CD14-positive monocyte (primary cell): Measurements from ENCODE around the gene TOM1. TPM values are rescaled to one million over a fixed set of nuclear protein-coding genes. Genes with fewer than 3 reads are reported as not detected.

Source experiments
- DNase-seq, 3 donors: peaks; one replicate each; pipeline ENCODE4 v3.0.0-alpha.2; 2011 to 2022
- H2AFZ ChIP-seq: 2 replicates; pipeline ENCODE4 v1.6.0; 2012; ENCODE audit warnings: mild to moderate bottlenecking, low read depth, low read length, inconsistent platforms; ENCODE audit not compliant: insufficient read depth, poor library complexity, severe bottlenecking
- H3K27ac ChIP-seq, 2 donors: 1 replicate in 1 of 2; 2 replicates in 1 of 2; pipeline ENCODE4 v1.5.1; 2012 to 2013; ENCODE audit warnings: low read length in 2 of 2, control low read depth in 1 of 2, inconsistent platforms in 1 of 2, low read depth in 1 of 2, mild to moderate bottlenecking in 1 of 2
- H3K27me3 ChIP-seq, 2 donors: one replicate each; pipeline versions ENCODE4 v1.6.0 to v1.6.1; 2011 to 2013; ENCODE audit warnings: low read length in 2 of 2; ENCODE audit not compliant: control insufficient read depth in 2 of 2, insufficient read depth in 2 of 2
- H3K36me3 ChIP-seq, 2 donors: replicated peaks in 1 of 2; 1 replicate in 1 of 2; 2 replicates in 1 of 2; pipeline versions ENCODE4 v1.5.1 to v1.6.1; 2012 to 2013; ENCODE audit warnings: low read length in 2 of 2, control low read depth in 1 of 2, inconsistent platforms in 1 of 2, mild to moderate bottlenecking in 1 of 2; ENCODE audit not compliant: insufficient read depth in 2 of 2, control insufficient read depth in 1 of 2
- H3K4me1 ChIP-seq, 2 donors: 1 replicate in 1 of 2; 2 replicates in 1 of 2; pipeline versions ENCODE4 v1.5.1 to v1.6.1; 2012 to 2013; ENCODE audit warnings: low read length in 2 of 2, control low read depth in 1 of 2, inconsistent platforms in 1 of 2, mild to moderate bottlenecking in 1 of 2, moderate library complexity in 1 of 2; ENCODE audit not compliant: insufficient read depth in 2 of 2, control insufficient read depth in 1 of 2
- H3K4me2 ChIP-seq: replicated peaks from 2 replicates; pipeline ENCODE3; 2012; ENCODE audit warnings: low read length, moderate library complexity, mild to moderate bottlenecking; ENCODE audit not compliant: poor library complexity, severe bottlenecking; ENCODE audit errors: extremely low read depth
- H3K4me3 ChIP-seq, 3 experiments: fragments of 200-600 bp in 1 of 3; sonication (generic) in 1 of 3; replicated peaks in 1 of 3; 1 replicate in 2 of 3; 2 replicates in 1 of 3; pipeline ENCODE4 v1.5.1; 2011 to 2013; ENCODE audit warnings: low read length in 3 of 3, mild to moderate bottlenecking in 3 of 3, control low read depth in 2 of 3, low read depth in 2 of 3, inconsistent platforms in 1 of 3, moderate library complexity in 1 of 3
- H3K79me2 ChIP-seq: 2 replicates; pipeline ENCODE4 v1.6.0; 2012; ENCODE audit warnings: mild to moderate bottlenecking, control low read depth, inconsistent platforms, low read length, moderate library complexity; ENCODE audit not compliant: insufficient read depth
- H3K9ac ChIP-seq: 2 replicates; pipeline ENCODE4 v1.6.0; 2017; ENCODE audit warnings: low read length, mild to moderate bottlenecking; ENCODE audit not compliant: insufficient read depth, poor library complexity, severe bottlenecking
- H3K9me3 ChIP-seq, 2 donors: replicated peaks in 1 of 2; 1 replicate in 1 of 2; 2 replicates in 1 of 2; pipeline versions ENCODE4 v1.5.1 to v1.6.1; 2012 to 2013; ENCODE audit warnings: low read length in 2 of 2, control low read depth in 1 of 2; ENCODE audit not compliant: control insufficient read depth in 1 of 2, insufficient read depth in 1 of 2
- H4K20me1 ChIP-seq: 2 replicates; pipeline ENCODE4 v1.6.0; 2012; ENCODE audit warnings: mild to moderate bottlenecking, low read length, control low read depth, moderate library complexity; ENCODE audit not compliant: insufficient read depth
- H3K27ac Mint-ChIP-seq, 7 donors: one replicate each; pipeline ENCODE4 v1.8.0; 2020; ENCODE audit warnings: mild to moderate bottlenecking in 7 of 7, mixed read lengths in 7 of 7, moderate library complexity in 6 of 7, inconsistent platforms in 2 of 7
- H3K27me3 Mint-ChIP-seq, 3 donors: one replicate each; pipeline ENCODE4 v1.8.0; 2021 to 2022; ENCODE audit warnings: low read depth in 3 of 3, mild to moderate bottlenecking in 3 of 3, mixed read lengths in 3 of 3, moderate library complexity in 3 of 3, inconsistent platforms in 1 of 3
- H3K36me3 Mint-ChIP-seq, 2 donors: one replicate each; pipeline ENCODE4 v1.8.0; 2020; ENCODE audit warnings: mixed read lengths in 2 of 2, inconsistent platforms in 1 of 2, mild to moderate bottlenecking in 1 of 2
- H3K4me1 Mint-ChIP-seq: one replicate; pipeline ENCODE4 v1.8.0; 2020; ENCODE audit warnings: mild to moderate bottlenecking, mixed read lengths
- H3K4me3 Mint-ChIP-seq, 2 donors: one replicate each; pipeline ENCODE4 v1.8.0; 2020; ENCODE audit warnings: mild to moderate bottlenecking in 2 of 2, mixed read lengths in 2 of 2, moderate library complexity in 1 of 2
- H3K9me3 Mint-ChIP-seq, 7 donors: one replicate each; pipeline ENCODE4 v1.8.0; 2020 to 2022; ENCODE audit warnings: mixed read lengths in 7 of 7, mild to moderate bottlenecking in 6 of 7, moderate library complexity in 6 of 7, inconsistent platforms in 2 of 7
- CTCF ChIP-seq: fragments of 200-600 bp; IDR thresholded peaks from one replicate; pipeline ENCODE4 v1.8.0; 2022; ENCODE audit warnings: antibody characterized with exemption, mild to moderate bottlenecking
- WGBS: methylation state at CpG from one replicate; pipeline ENCODE4 v1.1.5; 2013; ENCODE audit warnings: missing lambda C conversion rate; ENCODE audit not compliant: insufficient coverage; 5-methylcytosine and 5-hydroxymethylcytosine counted together
- intact Hi-C, 2 donors: fragments of 100-400 bp; cut with micrococcal nuclease; formaldehyde crosslinking; loops; one replicate each; pipeline versions ENCODE4 v1.15.0 to v1.15.1; 2023
- polyA plus RNA-seq, 3 donors: library from polyadenylated mRNA; depleted of rRNA in 1 of 3; unstranded in 2 of 3; stranded (reverse) in 1 of 3; fragments of 300-500 nt in 2 of 3; fragments of >200 nt in 1 of 3; fragmentation: Illumina TruSeq in 2 of 3; gene quantifications; 1 replicate in 2 of 3; 2 replicates in 1 of 3; pipeline ENCODE4 v1.2.3, GENCODE V29; 2012 to 2021

Gene TOM1
- polyA plus RNA-seq, 3 donors, result 80.5 to 167 (median 120) TPM

DNA sequence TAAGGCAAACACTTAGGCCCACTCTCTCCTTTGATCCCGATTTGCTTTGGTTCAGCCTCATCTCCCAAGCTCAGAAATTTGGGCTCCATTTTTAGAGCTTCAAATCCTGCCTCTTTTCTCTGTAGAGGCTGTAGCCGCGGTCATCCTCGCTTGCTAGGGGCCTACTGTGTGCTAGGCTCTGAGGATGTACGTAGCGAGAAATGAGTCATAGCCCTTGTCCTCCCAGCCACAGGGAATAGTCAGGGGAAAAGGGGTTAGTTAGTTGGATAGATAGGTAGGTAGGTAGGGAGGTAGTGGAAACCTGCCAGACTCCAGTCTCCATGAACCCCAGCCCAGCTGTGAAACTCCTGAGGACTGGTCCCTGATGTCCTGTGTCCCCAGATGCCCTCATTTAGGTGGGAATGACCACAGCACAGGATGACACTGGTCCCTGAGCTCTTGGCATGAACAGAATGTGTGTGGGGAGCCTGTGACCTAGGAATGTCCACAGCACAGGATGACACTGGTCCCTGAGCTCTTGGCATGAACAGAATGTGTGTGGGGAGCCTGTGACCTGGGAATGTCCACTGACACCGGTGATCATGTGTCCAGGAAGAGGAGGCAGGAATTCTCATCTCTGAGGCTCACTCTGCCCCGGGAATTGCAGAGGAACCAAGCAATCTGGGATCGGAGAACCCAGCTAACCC, 59.8 kb downstream of the TOM1 start:
- no peak overlapping the region for H3K4me3 ChIP-seq
- Mint-ChIP-seq H3K4me1 (peaks cover 44% of the 10 kb centered on the region), H3K9me3 (peaks cover 0 to 8% (median 0%) of the 10 kb centered on the region in 7 donors), H3K27ac (peak overlapping the region in 1 of 7 donors; percentile 46), H3K27me3 (peaks cover 3 to 6% (median 4%) of the 10 kb centered on the region in 3 donors), H3K4me3 (no peak overlapping the region), H3K36me3 (peaks cover 2 to 5% of the 10 kb centered on the region in 2 donors)
- no peak for TF ChIP-seq CTCF
- H4K20me1 ChIP-seq, result no peaks in the 10 kb centered on the region
- WGBS, result 91% methylated on average over 8 of the region's 9 CpGs
- no peak for DNase-seq
- no peak overlapping the region for H3K4me2 ChIP-seq
- peaks cover 43 to 51% of the 10 kb centered on the region in 2 donors for H3K4me1 ChIP-seq
- no peaks in the 10 kb centered on the region for H3K27me3 ChIP-seq
- no peak overlapping the region for H3K27ac ChIP-seq
- H3K36me3 ChIP-seq, result no peaks in the 10 kb centered on the region
- H2AFZ ChIP-seq, result no peak overlapping the region
- H3K9me3 ChIP-seq, result no peaks in the 10 kb centered on the region
- intact Hi-C loops, result loop anchor here in 1 of 2 donors (10.0 kb wide), 1 partner anchor 765 kb away; no protein-coding TSS in a partner anchor
- no peaks in the 10 kb centered on the region for H3K79me2 ChIP-seq
- no peak overlapping the region for H3K9ac ChIP-seq

- Histone ChIP-seq H3K9me3 (no peaks in the 10 kb centered on the region), H2AFZ (no peak overlapping the region), H3K4me1 (peaks cover 38 to 51% of the 10 kb centered on the region in 2 donors), H3K79me2 (no peaks in the 10 kb centered on the region), H3K36me3 (no peaks in the 10 kb centered on the region), H3K4me3 (no peak overlapping the region), H3K9ac (no peak overlapping the region), H3K27ac (no peak overlapping the region), H3K4me2 (no peak overlapping the region), H4K20me1 (no peaks in the 10 kb centered on the region), H3K27me3 (no peaks in the 10 kb centered on the region)
- no peak for DNase-seq
- Mint-ChIP-seq H3K4me3 (no peak overlapping the region), H3K9me3 (peaks cover 0 to 7% (median 0%) of the 10 kb centered on the region in 7 donors), H3K27ac (peak overlapping the region in 1 of 7 donors; percentile 24), H3K27me3 (peaks cover 4 to 7% (median 6%) of the 10 kb centered on the region in 3 donors), H3K4me1 (peaks cover 40% of the 10 kb centered on the region), H3K36me3 (peaks cover 0 to 2% of the 10 kb centered on the region in 2 donors)
- WGBS, result 95% methylated on average over 4 of the region's 6 CpGs
- intact Hi-C loops, result no loop called here
- TF ChIP-seq CTCF, result no peak
These were observed 61.4 kb downstream of the TOM1 start for GRCh38 chr22:35361001-35361558.
